ENCODE results near the gene GPC6.

The GPC6 gene

GRCh38 chr13:93270769-93271742 lies 44.4 kb downstream of the GPC6 start:
- DNase-seq (ENCODE audit: low spot score), result no peak

- no peak for DNase-seq (ENCODE audit: low spot score)
Measured at GRCh38 chr13:93279982-93280381, 53.4 kb downstream of the GPC6 start.

- DNase-seq (ENCODE audit: low spot score), result no peak
Measured at GRCh38 chr13:93280688-93281087, 54.1 kb downstream of the GPC6 start.

DNA sequence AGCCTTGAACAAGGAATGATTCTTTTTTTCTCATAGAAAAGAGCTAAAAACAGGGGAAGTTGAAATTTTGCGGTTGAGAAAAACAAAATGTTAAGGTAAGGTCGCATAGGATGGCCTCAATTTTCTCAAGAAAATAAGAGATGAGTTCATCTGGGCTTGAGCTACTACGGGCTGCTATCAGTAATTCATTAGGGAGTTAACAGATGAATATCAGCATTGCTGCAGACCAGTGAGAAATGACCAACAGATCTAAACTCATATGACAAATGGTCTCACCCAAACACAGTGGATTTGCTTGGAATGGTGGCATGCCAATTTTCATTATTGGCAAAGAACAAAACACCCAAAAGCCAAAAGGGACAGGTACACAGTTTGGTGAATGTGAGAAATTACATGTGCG lies 56.6 kb downstream of the GPC6 start:
- no peak for DNase-seq (ENCODE audit: low spot score)

DNA sequence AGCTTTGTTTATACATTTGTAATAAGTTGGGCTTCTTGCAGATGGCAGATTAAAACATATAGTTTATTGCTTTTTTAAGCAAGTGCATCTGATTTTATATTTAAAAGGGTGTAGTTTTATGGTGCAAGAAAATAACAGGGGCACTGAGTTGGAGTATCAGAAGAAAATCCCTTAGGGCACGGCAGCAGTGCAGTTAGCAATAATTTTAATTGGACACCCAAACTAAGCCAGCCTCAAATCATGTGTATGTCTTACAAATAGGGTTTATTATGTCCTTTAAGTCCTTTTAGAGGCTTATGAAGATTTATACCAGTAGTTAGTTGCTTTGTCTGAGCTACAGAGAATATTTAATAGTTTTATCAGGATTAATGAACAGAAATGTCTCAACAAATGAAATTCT lies 57.5 kb downstream of the GPC6 start:
- no peak for DNase-seq (ENCODE audit: low spot score)

GRCh38 chr13:93286047-93286446 lies 59.4 kb downstream of the GPC6 start:
- no peak for DNase-seq (ENCODE audit: low spot score)

DNA sequence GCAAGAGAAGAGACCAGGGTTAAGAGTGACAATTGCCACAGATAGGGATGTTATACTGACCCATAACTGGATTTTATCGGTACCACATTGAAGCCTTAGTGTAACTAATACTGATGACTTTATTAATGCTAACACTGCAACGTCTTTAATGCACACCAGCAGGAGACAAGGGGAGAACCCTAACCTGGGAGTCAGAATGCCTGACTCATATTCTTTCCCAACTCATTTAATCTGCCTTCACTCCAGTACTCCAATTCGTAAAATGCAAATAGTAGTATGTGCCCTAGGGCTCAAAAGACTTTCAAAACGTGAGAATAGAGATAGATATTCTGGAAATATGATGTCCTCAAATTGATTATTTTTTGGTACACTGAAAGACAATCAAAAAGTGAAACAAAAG lies 62.4 kb downstream of the GPC6 start:
- DNase-seq (ENCODE audit: low spot score), result no peak

- no peak for DNase-seq (ENCODE audit: low spot score)
Measured at GRCh38 chr13:93289842-93290241, 63.2 kb downstream of the GPC6 start.

GRCh38 chr13:93290503-93290902 lies 63.9 kb downstream of the GPC6 start:
- no peak for DNase-seq (ENCODE audit: low spot score)

DNA sequence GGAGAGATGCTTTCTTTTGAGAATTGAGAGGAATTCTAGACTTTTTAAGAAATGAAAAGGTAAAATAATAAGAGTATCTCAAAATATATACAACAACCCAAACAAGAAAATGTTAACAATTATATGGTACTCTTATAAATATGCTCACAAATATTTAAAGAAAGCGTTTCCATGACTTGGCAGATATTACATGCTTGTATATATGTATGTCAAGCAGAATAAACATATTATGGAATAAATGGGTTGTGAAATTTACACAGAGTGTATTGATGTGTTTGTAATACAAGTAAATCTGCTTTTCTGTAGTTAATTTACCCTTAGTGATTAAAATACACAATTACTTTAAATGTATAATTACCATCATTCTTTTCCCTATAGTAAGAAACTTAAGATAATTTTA lies 65.8 kb downstream of the GPC6 start:
- DNase-seq (ENCODE audit: low spot score), result no peak

- no peak for DNase-seq (ENCODE audit: low spot score)
Measured at GRCh38 chr13:93293710-93294109, 67.1 kb downstream of the GPC6 start.

GRCh38 chr13:93296584-93296983 lies 70.0 kb downstream of the GPC6 start:
- DNase-seq (ENCODE audit: low spot score), result no peak

DNA sequence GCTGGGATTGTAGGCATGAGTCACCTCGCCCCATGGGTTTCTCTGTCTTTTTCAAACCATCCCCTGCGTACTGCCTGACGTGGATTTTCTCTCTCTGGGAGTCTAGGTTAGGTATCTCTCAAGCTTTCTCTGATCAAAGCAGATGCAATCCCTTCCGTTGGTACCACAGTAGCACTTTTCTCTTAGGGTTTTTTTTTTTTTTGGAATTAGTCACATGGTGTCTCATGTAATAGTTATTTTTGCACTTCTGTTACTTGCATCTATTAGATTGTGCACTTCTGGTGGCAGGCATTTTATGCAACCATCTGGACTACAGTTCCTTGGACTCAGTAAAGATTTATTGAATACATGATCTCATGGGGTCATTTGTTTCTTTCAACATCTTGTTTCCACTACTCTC lies 72.1 kb downstream of the GPC6 start:
- DNase-seq (ENCODE audit: low spot score), result no peak

DNA sequence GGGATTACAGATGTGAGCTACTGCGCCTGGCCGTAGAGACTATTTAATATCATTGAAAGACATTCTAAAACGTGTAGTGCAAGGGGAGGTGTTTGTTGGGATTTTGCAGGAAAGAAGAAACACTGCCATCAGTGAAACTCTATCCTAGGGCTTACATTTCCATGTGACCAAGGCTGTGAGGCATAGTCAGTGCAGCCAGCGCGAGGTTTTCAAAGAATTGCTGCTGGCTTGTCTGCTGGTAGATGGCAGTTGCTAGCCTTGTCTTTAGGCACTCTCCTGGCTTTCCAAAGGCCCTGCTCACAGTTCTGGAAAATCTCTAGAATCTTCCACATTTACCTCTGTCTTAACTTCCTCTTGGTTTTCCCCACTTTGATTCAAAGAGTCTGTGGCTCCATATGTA lies 77.5 kb downstream of the GPC6 start:
- no peak for DNase-seq (ENCODE audit: low spot score)

GRCh38 chr13:93304868-93305613 lies 78.4 kb downstream of the GPC6 start:
- no peak for DNase-seq (ENCODE audit: low spot score)

DNA sequence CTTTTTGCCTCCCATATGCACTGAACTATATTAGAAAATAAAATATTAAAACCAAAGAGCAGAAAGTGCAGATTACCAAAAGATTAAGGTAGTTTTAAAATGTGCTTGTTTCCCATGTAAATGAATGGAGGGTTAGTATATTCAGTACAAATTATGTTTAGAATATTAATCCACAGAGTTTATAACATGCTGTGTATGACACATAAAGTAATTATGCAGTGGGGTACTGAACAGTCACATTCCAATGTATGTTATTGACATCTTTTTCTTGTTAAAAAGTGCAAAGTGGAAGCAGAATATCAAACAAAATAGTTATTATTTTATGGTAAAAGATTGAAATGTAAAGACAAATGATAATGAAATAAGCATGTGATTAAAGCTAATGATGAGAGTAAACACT lies 79.3 kb downstream of the GPC6 start:
- DNase-seq (ENCODE audit: low spot score), result no peak

DNA sequence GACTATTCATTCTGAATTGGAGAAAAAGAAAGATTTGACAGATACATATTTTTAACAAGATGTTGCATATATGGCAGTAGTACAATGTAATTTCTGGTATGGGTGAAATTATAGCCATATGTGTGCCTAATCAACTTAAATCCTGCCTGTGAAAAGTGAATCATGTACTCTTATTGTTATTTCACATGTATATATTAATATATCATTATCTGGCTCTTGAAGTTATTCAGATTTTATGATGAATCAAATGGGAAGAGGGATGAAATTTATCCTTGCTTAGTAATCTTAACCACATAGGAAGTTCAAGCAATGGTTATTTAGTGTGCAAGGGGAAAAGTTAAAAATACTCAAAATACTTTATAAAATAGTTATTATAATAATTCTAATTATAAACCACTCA lies 80.5 kb downstream of the GPC6 start:
- no peak for DNase-seq (ENCODE audit: low spot score)

DNA sequence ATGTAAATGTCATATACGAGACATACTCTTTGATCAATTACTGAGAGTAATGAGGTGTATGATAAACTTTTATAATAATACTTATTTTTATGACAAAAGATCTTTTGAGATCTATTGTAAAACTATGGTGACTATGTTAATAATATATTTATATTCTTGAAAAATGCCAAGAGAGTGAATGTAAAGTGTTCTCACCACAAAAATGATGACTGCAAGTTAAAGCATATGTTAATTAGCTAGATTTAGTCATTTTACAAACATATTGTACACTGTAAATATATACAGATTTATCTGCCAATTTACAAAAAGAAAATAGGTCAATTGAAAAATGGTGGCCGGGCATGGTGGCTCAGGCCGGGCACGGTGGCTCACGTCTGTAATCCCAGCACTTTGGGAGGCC lies 81.0 kb downstream of the GPC6 start:
- DNase-seq (ENCODE audit: low spot score), result no peak

GRCh38 chr13:93309886-93310523 lies 83.4 kb downstream of the GPC6 start:
- no peak for DNase-seq (ENCODE audit: low spot score)

DNA sequence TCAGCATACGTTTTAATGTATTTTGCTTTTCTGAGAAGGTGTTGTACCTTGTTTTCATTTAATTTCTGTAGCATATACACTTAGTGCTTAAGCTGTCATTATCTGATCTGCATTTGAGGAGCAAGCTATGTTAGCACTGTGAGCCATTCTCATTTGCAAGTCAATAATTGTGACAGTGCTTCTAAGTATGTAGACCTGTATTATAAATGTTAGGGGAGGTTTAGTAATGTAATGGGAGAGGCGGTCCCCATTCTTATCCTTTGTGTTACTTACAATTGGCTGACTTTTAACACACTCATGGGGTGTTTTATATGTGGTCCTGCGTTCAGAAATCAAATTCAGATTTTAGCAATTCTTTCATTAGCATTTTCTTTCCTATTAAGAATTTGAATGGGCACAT lies 90.2 kb downstream of the GPC6 start:
- DNase-seq (ENCODE audit: low spot score), result no peak

DNA sequence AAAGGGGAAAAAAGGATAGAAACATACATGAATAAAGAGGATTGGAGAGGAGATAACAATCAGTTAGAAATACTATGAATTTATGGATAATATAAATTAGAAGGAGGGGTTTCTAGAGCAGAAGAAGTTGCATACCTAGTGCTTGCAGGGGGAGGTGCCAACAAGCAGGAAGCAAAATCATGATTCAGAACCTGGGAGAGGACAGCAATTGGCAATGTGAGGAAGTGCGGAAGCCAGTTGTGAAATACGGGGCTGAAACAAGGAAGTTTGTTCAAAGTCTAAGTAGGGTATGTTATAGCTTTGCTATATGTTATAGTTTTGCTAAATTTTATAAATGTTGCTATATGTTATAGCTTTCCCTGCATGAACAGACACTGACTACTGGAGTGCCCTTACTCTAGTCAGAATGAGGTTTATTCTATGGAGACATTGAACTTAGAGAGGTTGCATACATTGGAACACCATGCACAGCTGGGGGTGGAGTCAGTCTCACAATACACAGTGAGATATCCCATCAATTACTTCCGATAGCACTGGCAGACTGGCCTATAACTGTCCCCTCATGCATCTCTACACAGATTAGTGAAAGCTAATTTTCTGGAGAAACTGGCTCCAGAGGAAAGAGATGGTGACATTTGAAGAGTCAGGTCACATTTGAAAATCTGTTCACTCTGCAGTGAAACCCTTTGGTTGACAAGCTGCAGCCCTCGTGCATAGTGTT lies 92.1 kb downstream of the GPC6 start:
- no peak for DNase-seq (ENCODE audit: low spot score)

- no peak for DNase-seq (ENCODE audit: low spot score)
Measured at GRCh38 chr13:93320942-93321341, 94.3 kb downstream of the GPC6 start.

All from left forelimb (tissue), 1 donor.